ENCODE results near the gene SPIRE1.
"Not testable (repeated sequence)": the region's sequence is repeated elsewhere in the genome, so short reads cannot be mapped to it uniquely, and the experiment has no call there.

Gene SPIRE1

GRCh38 chr18:12540751-12541150, 117.2 kb downstream of the SPIRE1 start:
- Histone ChIP-seq H3K4me3 (ENCODE audit: control insufficient read depth in 1 of 7, extremely low read depth in 1 of 7, insufficient read depth in 4 of 7, low read depth in 2 of 7, low read length in 6 of 7) (no peak overlapping the region), H3K27ac (ENCODE audit: insufficient read depth in 1 of 2, low read depth in 1 of 2, low read length in 2 of 2, poor library complexity in 1 of 2, severe bottlenecking in 2 of 2) (no peak overlapping the region), H3K4me1 (ENCODE audit: control extremely low read depth in 1 of 4, control insufficient read depth in 4 of 4, insufficient read depth in 4 of 4, low read length in 3 of 4) (peaks cover 0 to 8% (median 4%) of the 10 kb centered on the region in 4 experiments), H3K36me3 (ENCODE audit: control insufficient read depth in 4 of 4, insufficient read depth in 4 of 4, low read length in 3 of 4) (no peaks in the 10 kb centered on the region), H3K9me3 (ENCODE audit: control extremely low read depth in 1 of 5, control insufficient read depth in 4 of 5, insufficient read depth in 2 of 5, low read depth in 1 of 5, low read length in 4 of 5) (peaks cover 0 to 6% (median 4%) of the 10 kb centered on the region in 5 experiments), H3K27me3 (replicated peaks in 2 of 5; ENCODE audit: control insufficient read depth in 4 of 5, insufficient read depth in 5 of 5, low read length in 4 of 5) (no peaks in the 10 kb centered on the region)
- ChIA-PET POLR2A (no interaction called here), CTCF (interaction anchor here (1.4 to 2.5 kb wide), 3 partner anchors 74 to 120 kb away, joined by 4 to 10 read pairs (median 6); no protein-coding TSS in a partner anchor)
- WGBS (ENCODE audit: insufficient coverage), result 100% methylated on average over 1 of the region's 2 CpGs
- no peak for DNase-seq

- H3K27me3 ChIP-seq (replicated peaks in 2 of 5; ENCODE audit: control insufficient read depth in 4 of 5, insufficient read depth in 5 of 5, low read length in 4 of 5); POLR2A ChIA-PET; H3K36me3 ChIP-seq (ENCODE audit: control insufficient read depth in 4 of 4, insufficient read depth in 4 of 4, low read length in 3 of 4); H3K27ac ChIP-seq (ENCODE audit: insufficient read depth in 1 of 2, low read depth in 1 of 2, low read length in 2 of 2, poor library complexity in 1 of 2, severe bottlenecking in 2 of 2); H3K4me1 ChIP-seq (ENCODE audit: control extremely low read depth in 1 of 4, control insufficient read depth in 4 of 4, insufficient read depth in 4 of 4, low read length in 3 of 4); H3K4me3 ChIP-seq (ENCODE audit: control insufficient read depth in 1 of 7, extremely low read depth in 1 of 7, insufficient read depth in 4 of 7, low read depth in 2 of 7, low read length in 6 of 7); H3K9me3 ChIP-seq (ENCODE audit: control extremely low read depth in 1 of 5, control insufficient read depth in 4 of 5, insufficient read depth in 2 of 5, low read depth in 1 of 5, low read length in 4 of 5): not testable (repeated sequence)
- DNase-seq, result peak in 2 of 3 donors; percentile 24 to 46
- WGBS (ENCODE audit: insufficient coverage), result 100% methylated on average over 1 of the region's 4 CpGs
- CTCF ChIA-PET, result interaction anchor here (0.5 to 4.0 kb wide), 15 partner anchors 11 to 147 kb away, joined by 3 to 35 read pairs (median 5); no protein-coding TSS in a partner anchor
Observed at GRCh38 chr18:12539158-12539557, 118.7 kb downstream of the SPIRE1 start.

- 100% methylated on average over 1 of the region's 2 CpGs for WGBS (ENCODE audit: insufficient coverage)
- ChIA-PET CTCF (interaction anchor here (2.1 kb wide), 1 partner anchor 143 kb away, joined by 5 read pairs; no protein-coding TSS in a partner anchor), POLR2A (no interaction called here)
- Histone ChIP-seq H3K4me1 (ENCODE audit: control extremely low read depth in 1 of 4, control insufficient read depth in 4 of 4, insufficient read depth in 4 of 4, low read length in 3 of 4) (no peaks in the 10 kb centered on the region), H3K4me3 (ENCODE audit: control insufficient read depth in 1 of 7, extremely low read depth in 1 of 7, insufficient read depth in 4 of 7, low read depth in 2 of 7, low read length in 6 of 7) (no peak overlapping the region), H3K27me3 (replicated peaks in 2 of 5; ENCODE audit: control insufficient read depth in 4 of 5, insufficient read depth in 5 of 5, low read length in 4 of 5) (no peaks in the 10 kb centered on the region), H3K9me3 (ENCODE audit: control extremely low read depth in 1 of 5, control insufficient read depth in 4 of 5, insufficient read depth in 2 of 5, low read depth in 1 of 5, low read length in 4 of 5) (peaks cover 0 to under 1% (median 0%) of the 10 kb centered on the region in 5 experiments), H3K27ac (ENCODE audit: insufficient read depth in 1 of 2, low read depth in 1 of 2, low read length in 2 of 2, poor library complexity in 1 of 2, severe bottlenecking in 2 of 2) (no peak overlapping the region), H3K36me3 (ENCODE audit: control insufficient read depth in 4 of 4, insufficient read depth in 4 of 4, low read length in 3 of 4) (peaks cover 0 to 3% (median 0%) of the 10 kb centered on the region in 4 experiments)
- no peak for DNase-seq
Observed at GRCh38 chr18:12534820-12535219, 123.1 kb downstream of the SPIRE1 start.

- CTCF ChIA-PET, result interaction anchor here (1.3 to 2.2 kb wide), 2 partner anchors 110 to 141 kb away, joined by 4 to 9 read pairs; no protein-coding TSS in a partner anchor
- peaks cover 0 to 3% (median 0%) of the 10 kb centered on the region in 4 experiments for H3K36me3 ChIP-seq (ENCODE audit: control insufficient read depth in 4 of 4, insufficient read depth in 4 of 4, low read length in 3 of 4)
- H3K4me1 ChIP-seq (ENCODE audit: control extremely low read depth in 1 of 4, control insufficient read depth in 4 of 4, insufficient read depth in 4 of 4, low read length in 3 of 4), result no peaks in the 10 kb centered on the region
- no peaks in the 10 kb centered on the region for H3K27me3 ChIP-seq (replicated peaks in 2 of 5; ENCODE audit: control insufficient read depth in 4 of 5, insufficient read depth in 5 of 5, low read length in 4 of 5)
- no peak for DNase-seq
- 97% methylated on average over 3 of the region's 3 CpGs for WGBS (ENCODE audit: insufficient coverage)
- H3K4me3 ChIP-seq (ENCODE audit: control insufficient read depth in 1 of 7, extremely low read depth in 1 of 7, insufficient read depth in 4 of 7, low read depth in 2 of 7, low read length in 6 of 7), result no peak overlapping the region
- POLR2A ChIA-PET, result no interaction called here
- H3K27ac ChIP-seq (ENCODE audit: insufficient read depth in 1 of 2, low read depth in 1 of 2, low read length in 2 of 2, poor library complexity in 1 of 2, severe bottlenecking in 2 of 2), result no peak overlapping the region
- H3K9me3 ChIP-seq (ENCODE audit: control extremely low read depth in 1 of 5, control insufficient read depth in 4 of 5, insufficient read depth in 2 of 5, low read depth in 1 of 5, low read length in 4 of 5), result no peaks in the 10 kb centered on the region
Observed at GRCh38 chr18:12532661-12533060, 125.2 kb downstream of the SPIRE1 start.

GRCh38 chr18:12531749-12532148, 126.2 kb downstream of the SPIRE1 start:
- POLR2A ChIA-PET, result no interaction called here
- DNase-seq, result no peak

GRCh38 chr18:12520442-12520992, 137.4 kb downstream of the SPIRE1 start:
- Histone ChIP-seq H3K27me3 (replicated peaks in 2 of 5; ENCODE audit: control insufficient read depth in 4 of 5, insufficient read depth in 5 of 5, low read length in 4 of 5) (no peaks in the 10 kb centered on the region), H3K4me3 (ENCODE audit: control insufficient read depth in 1 of 7, extremely low read depth in 1 of 7, insufficient read depth in 4 of 7, low read depth in 2 of 7, low read length in 6 of 7) (no peak overlapping the region), H3K36me3 (ENCODE audit: control insufficient read depth in 4 of 4, insufficient read depth in 4 of 4, low read length in 3 of 4) (no peaks in the 10 kb centered on the region), H3K27ac (ENCODE audit: insufficient read depth in 1 of 2, low read depth in 1 of 2, low read length in 2 of 2, poor library complexity in 1 of 2, severe bottlenecking in 2 of 2) (no peak overlapping the region), H3K9me3 (ENCODE audit: control extremely low read depth in 1 of 5, control insufficient read depth in 4 of 5, insufficient read depth in 2 of 5, low read depth in 1 of 5, low read length in 4 of 5) (no peaks in the 10 kb centered on the region), H3K4me1 (ENCODE audit: control extremely low read depth in 1 of 4, control insufficient read depth in 4 of 4, insufficient read depth in 4 of 4, low read length in 3 of 4) (peaks cover 0 to 8% (median 4%) of the 10 kb centered on the region in 4 experiments)
- ChIA-PET CTCF (no interaction called here), POLR2A (no interaction called here)
- WGBS (ENCODE audit: insufficient coverage), result 83% methylated on average over 1 of the region's 5 CpGs
- DNase-seq, result no peak

More at GRCh38 chr18:12531749-12532148, 126.2 kb downstream of the SPIRE1 start:
- no peak overlapping the region for H3K27ac ChIP-seq (ENCODE audit: insufficient read depth in 1 of 2, low read depth in 1 of 2, low read length in 2 of 2, poor library complexity in 1 of 2, severe bottlenecking in 2 of 2)
- no peaks in the 10 kb centered on the region for H3K27me3 ChIP-seq (replicated peaks in 2 of 5; ENCODE audit: control insufficient read depth in 4 of 5, insufficient read depth in 5 of 5, low read length in 4 of 5)
- no peaks in the 10 kb centered on the region for H3K9me3 ChIP-seq (ENCODE audit: control extremely low read depth in 1 of 5, control insufficient read depth in 4 of 5, insufficient read depth in 2 of 5, low read depth in 1 of 5, low read length in 4 of 5)
- H3K4me3 ChIP-seq (ENCODE audit: control insufficient read depth in 1 of 7, extremely low read depth in 1 of 7, insufficient read depth in 4 of 7, low read depth in 2 of 7, low read length in 6 of 7), result no peak overlapping the region
- no peaks in the 10 kb centered on the region for H3K4me1 ChIP-seq (ENCODE audit: control extremely low read depth in 1 of 4, control insufficient read depth in 4 of 4, insufficient read depth in 4 of 4, low read length in 3 of 4)
- H3K36me3 ChIP-seq (ENCODE audit: control insufficient read depth in 4 of 4, insufficient read depth in 4 of 4, low read length in 3 of 4), result peaks cover 0 to 3% (median 0%) of the 10 kb centered on the region in 4 experiments
- no CpG with 5 or more reads among the region's 1 CpG for WGBS (ENCODE audit: insufficient coverage)
- CTCF ChIA-PET, result interaction anchor here (1.0 to 2.2 kb wide), 2 partner anchors 16 to 140 kb away, joined by 5 to 9 read pairs; no protein-coding TSS in a partner anchor

GRCh38 chr18:12518832-12519531, 138.9 kb downstream of the SPIRE1 start:
- Histone ChIP-seq H3K4me1 (ENCODE audit: control extremely low read depth in 1 of 4, control insufficient read depth in 4 of 4, insufficient read depth in 4 of 4, low read length in 3 of 4) (peaks cover 0 to 16% (median 8%) of the 10 kb centered on the region in 4 experiments), H3K27ac (ENCODE audit: insufficient read depth in 1 of 2, low read depth in 1 of 2, low read length in 2 of 2, poor library complexity in 1 of 2, severe bottlenecking in 2 of 2) (no peak overlapping the region), H3K9me3 (ENCODE audit: control extremely low read depth in 1 of 5, control insufficient read depth in 4 of 5, insufficient read depth in 2 of 5, low read depth in 1 of 5, low read length in 4 of 5) (no peaks in the 10 kb centered on the region), H3K36me3 (ENCODE audit: control insufficient read depth in 4 of 4, insufficient read depth in 4 of 4, low read length in 3 of 4) (no peaks in the 10 kb centered on the region), H3K27me3 (replicated peaks in 2 of 5; ENCODE audit: control insufficient read depth in 4 of 5, insufficient read depth in 5 of 5, low read length in 4 of 5) (no peaks in the 10 kb centered on the region), H3K4me3 (ENCODE audit: control insufficient read depth in 1 of 7, extremely low read depth in 1 of 7, insufficient read depth in 4 of 7, low read depth in 2 of 7, low read length in 6 of 7) (no peak overlapping the region)
- CTCF ChIA-PET, result interaction anchor here (0.8 kb wide), 1 partner anchor 128 kb away, joined by 3 read pairs; no protein-coding TSS in a partner anchor
- DNase-seq, result no peak
- WGBS (ENCODE audit: insufficient coverage), result 100% methylated on average over 3 of the region's 6 CpGs
- POLR2A ChIA-PET, result interaction anchor here (0.6 kb wide), 1 partner anchor 204 kb away, joined by 3 read pairs; no protein-coding TSS in a partner anchor

Measured in common myeloid progenitor, CD34-positive (primary cell).